HEK293T (cell line): ENCODE measurements around the gene KCND3.
"Not testable (repeated sequence)": the region's sequence is repeated elsewhere in the genome, so short reads cannot be mapped to it uniquely, and the experiment has no call there.

Source experiments
- CTCF ChIA-PET: fragments of 350-600 bp; formaldehyde crosslinking; extraction: SDS; loops from one replicate; lab custom pipeline; 2021; ENCODE audit warnings: antibody characterized with exemption, inconsistent platforms; lab: Yijun Ruan, JAX
- POLR2A ChIA-PET: fragments of 350-600 bp; formaldehyde crosslinking; extraction: SDS; loops from one replicate; lab custom pipeline; 2020; ENCODE audit warnings: antibody characterized with exemption, inconsistent platforms; lab: Yijun Ruan, JAX
- DNase-seq: peaks from one replicate; pipeline ENCODE4 v3.0.0; 2012; ENCODE audit warnings: mixed read lengths; ENCODE audit errors: extremely low spot score
- ARNT ChIP-seq: fragments of 450-650 bp; IDR thresholded peaks from 2 replicates; pipeline ENCODE4 v1.6.1; 2017; ENCODE audit warnings: mild to moderate bottlenecking
- BHLHE40 ChIP-seq: fragments of 450-650 bp; IDR thresholded peaks from 2 replicates; pipeline ENCODE4 v1.6.1; 2016; ENCODE audit warnings: mild to moderate bottlenecking, moderate library complexity, borderline replicate concordance
- CTBP1 ChIP-seq: fragments of 450-650 bp; IDR thresholded peaks from 2 replicates; pipeline ENCODE4 v1.6.1; 2016; ENCODE audit warnings: borderline replicate concordance
- ELF4 ChIP-seq: fragments of 450-650 bp; IDR thresholded peaks from 2 replicates; pipeline ENCODE4 v1.6.1; 2017; ENCODE audit warnings: antibody characterized with exemption
- FOXA1 ChIP-seq: fragments of 450-650 bp; IDR thresholded peaks from 2 replicates; pipeline ENCODE4 v1.6.1; 2016; ENCODE audit warnings: mild to moderate bottlenecking
- FOXK2 ChIP-seq: fragments of 450-650 bp; IDR thresholded peaks from 2 replicates; pipeline ENCODE4 v1.6.1; 2016; ENCODE audit warnings: mild to moderate bottlenecking
- FOXM1 ChIP-seq: fragments of 450-650 bp; IDR thresholded peaks from 2 replicates; pipeline ENCODE4 v1.6.1; 2017; ENCODE audit warnings: mild to moderate bottlenecking, borderline replicate concordance
- HDGF ChIP-seq: fragments of 450-650 bp; IDR thresholded peaks from 2 replicates; pipeline ENCODE4 v1.6.1; 2017; ENCODE audit warnings: antibody characterized with exemption, borderline replicate concordance
- L3MBTL2 ChIP-seq: fragments of 450-650 bp; conservative IDR thresholded peaks from 2 replicates; pipeline ENCODE4 v1.6.1; 2016; ENCODE audit warnings: mild to moderate bottlenecking
- LEF1 ChIP-seq: fragments of 450-650 bp; IDR thresholded peaks from 2 replicates; pipeline ENCODE4 v1.6.1; 2017; ENCODE audit warnings: mild to moderate bottlenecking, borderline replicate concordance
- NFRKB ChIP-seq: fragments of 450-650 bp; IDR thresholded peaks from 2 replicates; pipeline ENCODE4 v1.6.1; 2016; ENCODE audit warnings: mild to moderate bottlenecking, moderate library complexity
- PKNOX1 ChIP-seq: fragments of 450-650 bp; IDR thresholded peaks from 2 replicates; pipeline ENCODE4 v1.6.1; 2016
- SP1 ChIP-seq: fragments of 450-650 bp; IDR thresholded peaks from 2 replicates; pipeline ENCODE4 v1.6.1; 2017
- SUZ12 ChIP-seq: fragments of 450-650 bp; IDR thresholded peaks from 2 replicates; pipeline ENCODE4 v1.6.1; 2016; ENCODE audit warnings: mild to moderate bottlenecking
- TARDBP ChIP-seq: fragments of 450-650 bp; IDR thresholded peaks from 2 replicates; pipeline ENCODE4 v1.6.1; 2016
- ZNF384 ChIP-seq: fragments of 450-650 bp; IDR thresholded peaks from 2 replicates; pipeline ENCODE4 v1.6.1; 2016

KCND3 gene

GRCh38 chr1:111802984-111803383 is 186.5 kb downstream of the KCND3 start:
- TF ChIP-seq TARDBP, result no peak
- TF ChIP-seq ELF4, result no peak
- ChIA-PET CTCF (interaction anchor here (0.6 kb wide), 1 partner anchor 588 kb away, joined by 3 read pairs; no protein-coding TSS in a partner anchor), POLR2A (no interaction called here)
- DNase-seq, result no peak

GRCh38 chr1:111802110-111802509 is 187.4 kb downstream of the KCND3 start:
- no peak for DNase-seq
- POLR2A ChIA-PET, result no interaction called here
- no peak for TF ChIP-seq ARNT
- no peak for TF ChIP-seq FOXA1
- no peak for TF ChIP-seq LEF1
- TF ChIP-seq BHLHE40, result no peak
- CTCF ChIA-PET, result interaction anchor here (0.5 to 0.6 kb wide), 2 partner anchors 88 to 589 kb away, joined by 3 read pairs; no protein-coding TSS in a partner anchor

- no peak for DNase-seq
- POLR2A ChIA-PET, result no interaction called here
- TF ChIP-seq TARDBP, result no peak
- no peak for TF ChIP-seq BHLHE40
- TF ChIP-seq ARNT, result no peak
- no peak for TF ChIP-seq PKNOX1
- TF ChIP-seq FOXA1, result no peak
- no peak for TF ChIP-seq FOXK2
- no peak for TF ChIP-seq ZNF384
- TF ChIP-seq SUZ12, result no peak
- no peak for TF ChIP-seq ELF4
- TF ChIP-seq LEF1, result no peak
- TF ChIP-seq HDGF, result no peak
- CTCF ChIA-PET, result interaction anchor here (0.7 kb wide), 1 partner anchor 186 kb away, joined by 3 read pairs; no protein-coding TSS in a partner anchor
Observed at GRCh38 chr1:111801071-111801850, 188.2 kb downstream of the KCND3 start.

GRCh38 chr1:111799722-111800121 is 189.7 kb downstream of the KCND3 start:
- DNase-seq, CTCF ChIA-PET, POLR2A ChIA-PET: not testable (repeated sequence)

GRCh38 chr1:111798580-111798979 is 190.9 kb downstream of the KCND3 start:
- DNase-seq, result no peak
- no peak for TF ChIP-seq ZNF384
- TF ChIP-seq LEF1, result no peak
- TF ChIP-seq SUZ12, result no peak
- TF ChIP-seq PKNOX1, result no peak
- TF ChIP-seq SP1, result no peak
- no peak for TF ChIP-seq ELF4
- POLR2A ChIA-PET, result no interaction called here
- CTCF ChIA-PET, result no interaction called here

GRCh38 chr1:111795401-111795800 is 194.1 kb downstream of the KCND3 start:
- no peak for DNase-seq
- POLR2A ChIA-PET, result no interaction called here
- CTCF ChIA-PET, result no interaction called here
- TF ChIP-seq SUZ12 (no peak), SP1 (no peak), TARDBP (no peak), BHLHE40 (no peak), HDGF (no peak), ARNT (no peak), L3MBTL2 (no peak), LEF1 (no peak), CTBP1 (no peak), PKNOX1 (no peak)

- ChIA-PET POLR2A (no interaction called here), CTCF (no interaction called here)
- no peak for TF ChIP-seq CTBP1
- no peak for TF ChIP-seq BHLHE40
- TF ChIP-seq LEF1, result no peak
- TF ChIP-seq FOXA1, result no peak
- TF ChIP-seq PKNOX1, result no peak
- TF ChIP-seq HDGF, result no peak
- no peak for TF ChIP-seq FOXM1
- no peak for TF ChIP-seq SUZ12
- TF ChIP-seq NFRKB, result no peak
- TF ChIP-seq FOXK2, result no peak
- TF ChIP-seq ELF4, result no peak
- TF ChIP-seq ARNT, result no peak
- no peak for DNase-seq
Observed at GRCh38 chr1:111793923-111794322, 195.5 kb downstream of the KCND3 start.
